IMR-90 (cell line): ENCODE data around the gene C16orf92. TPM values are rescaled to one million over a fixed set of nuclear protein-coding genes. Genes with fewer than 3 reads are reported as not detected.

Experiments used
- ATAC-seq: fragments of 200-7000 bp; cut with Tn5 transposase; 2 replicates; pipeline ENCODE4 v1.9.1; 2020; ENCODE audit warnings: low read depth, mild to moderate bottlenecking, moderate library complexity
- BruUV-seq: library from RNA; stranded (reverse); fragments of 400-500 nt; replicated peaks from 2 replicates; lab custom pipeline; 2021; lab: Mats Ljungman, UMichigan
- CTCF ChIA-PET: fragments of 300-600 bp; formaldehyde crosslinking; extraction: SDS; loops from one replicate; lab custom pipeline; 2021; ENCODE audit warnings: antibody characterized with exemption; lab: Yijun Ruan, JAX
- POLR2A ChIA-PET: fragments of 300-600 bp; sonication (Branson Sonifier 250); formaldehyde crosslinking; loops from one replicate; lab custom pipeline; 2022; ENCODE audit warnings: antibody characterized with exemption; ENCODE audit not compliant: unreplicated experiment; lab: Charles Lee
- DNase-seq: peaks from one replicate; pipeline ENCODE4 v3.0.0; 2013
- H2AFZ ChIP-seq: replicated peaks from 2 replicates; pipeline ENCODE3; 2013; ENCODE audit warnings: low read length, mild to moderate bottlenecking; ENCODE audit not compliant: poor library complexity
- H2AK5ac ChIP-seq: 2 replicates; pipeline ENCODE4 v1.6.1; 2013; ENCODE audit warnings: low read depth, low read length, inconsistent platforms
- H2AK9ac ChIP-seq: replicated peaks from 2 replicates; pipeline ENCODE3; 2013; ENCODE audit warnings: mild to moderate bottlenecking, low read depth, low read length, moderate library complexity; ENCODE audit not compliant: poor library complexity
- H2BK120ac ChIP-seq: 2 replicates; pipeline ENCODE4 v1.6.1; 2013; ENCODE audit warnings: low read depth, low read length, inconsistent platforms
- H2BK15ac ChIP-seq: 3 replicates; pipeline ENCODE4 v1.6.1; 2013; ENCODE audit warnings: low read depth, low read length, inconsistent platforms
- H2BK20ac ChIP-seq: 2 replicates; pipeline ENCODE4 v1.6.1; 2013; ENCODE audit warnings: low read depth, mild to moderate bottlenecking, inconsistent platforms, low read length, moderate library complexity
- H2BK5ac ChIP-seq: 2 replicates; pipeline ENCODE4 v1.6.1; 2013; ENCODE audit warnings: mild to moderate bottlenecking, low read depth, low read length, inconsistent platforms; ENCODE audit not compliant: poor library complexity, severe bottlenecking
- H3K14ac ChIP-seq: replicated peaks from 2 replicates; pipeline ENCODE4 v1.6.1; 2013; ENCODE audit warnings: low read depth, low read length, inconsistent platforms
- H3K18ac ChIP-seq: 2 replicates; pipeline ENCODE4 v1.6.1; 2013; ENCODE audit warnings: low read depth, low read length, control low read depth
- H3K23ac ChIP-seq: 2 replicates; pipeline ENCODE4 v1.6.1; 2013; ENCODE audit warnings: low read depth, low read length, inconsistent platforms
- H3K27ac ChIP-seq: 2 replicates; pipeline ENCODE4 v1.5.1; 2013; ENCODE audit warnings: mild to moderate bottlenecking, control low read depth, low read length; ENCODE audit not compliant: insufficient read depth
- H3K27me3 ChIP-seq: 2 replicates; pipeline ENCODE4 v1.6.1; 2013; ENCODE audit warnings: low read length; ENCODE audit not compliant: control insufficient read depth, insufficient read depth
- H3K36me3 ChIP-seq: 2 replicates; pipeline ENCODE4 v1.6.1; 2013; ENCODE audit warnings: low read length, mixed read lengths; ENCODE audit not compliant: control insufficient read depth, insufficient read depth
- H3K4ac ChIP-seq: 2 replicates; pipeline ENCODE4 v1.6.1; 2013; ENCODE audit warnings: low read depth, low read length, inconsistent platforms
- H3K4me1 ChIP-seq: 2 replicates; pipeline ENCODE4 v1.6.1; 2013; ENCODE audit warnings: low read length, mixed read lengths; ENCODE audit not compliant: control insufficient read depth, insufficient read depth
- H3K4me2 ChIP-seq: 2 replicates; pipeline ENCODE4 v1.6.1; 2013; ENCODE audit warnings: low read depth, mild to moderate bottlenecking, control low read depth, low read length, moderate library complexity
- H3K4me3 ChIP-seq: 2 replicates; pipeline ENCODE4 v1.5.1; 2013; ENCODE audit warnings: low read depth, mild to moderate bottlenecking, control low read depth, low read length, moderate library complexity; ENCODE audit not compliant: insufficient read depth
- H3K56ac ChIP-seq: 2 replicates; pipeline ENCODE4 v1.6.1; 2013; ENCODE audit warnings: low read length, inconsistent platforms; ENCODE audit not compliant: insufficient read depth; ENCODE audit errors: extremely low read depth
- H3K79me1 ChIP-seq, 2 experiments: 2 replicates each; pipeline ENCODE4 v1.6.1; 2013; ENCODE audit warnings: low read length in 2 of 2, inconsistent platforms in 1 of 2, low read depth in 1 of 2
- H3K9ac ChIP-seq: 2 replicates; pipeline ENCODE4 v1.6.1; 2013; ENCODE audit warnings: low read depth, low read length, control low read depth
- H3K9me1 ChIP-seq: 2 replicates; pipeline ENCODE4 v1.6.1; 2013; ENCODE audit warnings: low read length, inconsistent platforms; ENCODE audit not compliant: insufficient read depth
- H3K9me3 ChIP-seq: 2 replicates; pipeline ENCODE4 v1.6.1; 2013; ENCODE audit warnings: low read length; ENCODE audit not compliant: control insufficient read depth, insufficient read depth
- H4K20me1 ChIP-seq: 2 replicates; pipeline ENCODE4 v1.6.1; 2013; ENCODE audit warnings: low read length, inconsistent platforms; ENCODE audit not compliant: insufficient read depth
- H4K5ac ChIP-seq: 2 replicates; pipeline ENCODE4 v1.6.1; 2013; ENCODE audit warnings: mild to moderate bottlenecking, low read depth, low read length, control low read depth
- H4K8ac ChIP-seq, 2 experiments: 2 replicates each; pipeline ENCODE4 v1.6.1; 2013; ENCODE audit warnings: low read depth in 2 of 2, low read length in 2 of 2, control low read depth in 1 of 2, inconsistent platforms in 1 of 2
- H4K91ac ChIP-seq: 2 replicates; pipeline ENCODE4 v1.6.1; 2013; ENCODE audit warnings: low read depth, low read length, inconsistent platforms; ENCODE audit not compliant: insufficient read depth
- NFE2L2 ChIP-seq: fragments of 150-350 bp; IDR thresholded peaks from 2 replicates; pipeline ENCODE4 v1.6.1; 2016; ENCODE audit warnings: low read depth, mild to moderate bottlenecking, low read length
- WGBS, 2 experiments: methylation state at CpG; one replicate each; pipeline versions ENCODE4 v1.1.5 to v1.1.7; 2013; ENCODE audit warnings: missing lambda C conversion rate in 2 of 2; ENCODE audit not compliant: insufficient read length in 1 of 2; ENCODE audit errors: extremely low coverage in 2 of 2; 5-methylcytosine and 5-hydroxymethylcytosine counted together
- dilution Hi-C: fragments of 300-500 bp; cut with HindIII; formaldehyde crosslinking; loops from one replicate; pipeline ENCODE4 v1.14.3; 2018; ENCODE audit warnings: low sequenced_read_pairs; ENCODE audit not compliant: unreplicated experiment
- in situ Hi-C: fragments of 300-500 bp; cut with MboI; formaldehyde crosslinking; loops from 3 replicates; pipeline ENCODE4 v1.14.3; 2019; ENCODE audit warnings: low sequenced_read_pairs, inconsistent platforms, mixed read lengths
- intact Hi-C: fragments of 100-400 bp; cut with micrococcal nuclease; formaldehyde crosslinking; loops from 2 replicates; pipeline ENCODE4 v1.10.0; 2022
- polyA plus RNA-seq, 3 experiments: library from polyadenylated mRNA; depleted of rRNA; stranded (reverse); fragments of >200 nt; gene quantifications; 2 replicates each; pipeline ENCODE4 v1.2.3, GENCODE V29; 2012; ENCODE audit warnings: low replicate concordance in 1 of 3
- total RNA-seq: library from RNA; depleted of rRNA; stranded (reverse); fragments of >200 nt; gene quantifications from 2 replicates; pipeline ENCODE4 v1.2.3, GENCODE V29; 2012

C16orf92 gene
- total and polyA plus RNA-seq, 2 of the 4 experiments (the other 2 are of a cell fraction) = not detected

- WGBS, 2 experiments = 100% methylated on average over 3 of the region's 8 CpGs; no CpG with 5 or more reads in 1 of the 2 experiments
- no peak overlapping the region for H3K4ac ChIP-seq
Observed at GRCh38 chr16:30049871-30050270, 26.9 kb downstream of the C16orf92 start.

More at GRCh38 chr16:30049871-30050270, 26.9 kb downstream of the C16orf92 start:
- H2AFZ ChIP-seq = no peak overlapping the region
- CTCF ChIA-PET = no interaction called here
- no peak overlapping the region for H2BK120ac ChIP-seq
- H3K79me1 ChIP-seq = peaks cover 0 to 33% of the 10 kb centered on the region in 2 experiments; a peak in 2 of 4 replicates
- no peaks in the 10 kb centered on the region; the same call in 1 of the 2 replicates for H4K20me1 ChIP-seq
- H3K9ac ChIP-seq = no peak overlapping the region
- no peak overlapping the region for H3K4me3 ChIP-seq
- no peak overlapping the region for H2BK20ac ChIP-seq
- no peak overlapping the region for H3K56ac ChIP-seq
- dilution Hi-C loops = no loop called here
- no peaks in the 10 kb centered on the region for H3K36me3 ChIP-seq
- ATAC-seq = no peak
- no peak for TF ChIP-seq NFE2L2
- no peak overlapping the region for H2AK9ac ChIP-seq
- H3K9me1 ChIP-seq = peaks cover 17% of the 10 kb centered on the region
- intact Hi-C loops = no loop called here
- H4K91ac ChIP-seq = no peak overlapping the region
- no peak overlapping the region for H2BK15ac ChIP-seq
- H3K9me3 ChIP-seq = no peaks in the 10 kb centered on the region
- no peak overlapping the region for H4K5ac ChIP-seq
- H3K27me3 ChIP-seq = peaks cover 2% of the 10 kb centered on the region; the same call in 1 of the 2 replicates
- H3K27ac ChIP-seq = no peak overlapping the region
- no peak for DNase-seq
- H3K14ac ChIP-seq = no peak overlapping the region
- BruUV-seq = no TSS peak
- H3K23ac ChIP-seq = no peak overlapping the region
- peaks cover 6% of the 10 kb centered on the region for H3K4me1 ChIP-seq
- no peak overlapping the region for H4K8ac ChIP-seq
- POLR2A ChIA-PET = interaction anchor here (0.7 kb wide), 1 partner anchor 391 kb away, joined by 3 read pairs; no protein-coding TSS in a partner anchor
- H3K4me2 ChIP-seq = no peak overlapping the region
- in situ Hi-C loops = no loop called here
- no peak overlapping the region for H3K18ac ChIP-seq
- H2BK5ac ChIP-seq = no peak overlapping the region
- no peak overlapping the region for H2AK5ac ChIP-seq
